Upper lobe of right lung (tissue), 1 donor: Measurements from ENCODE around the gene FAM110A. TPM values are rescaled to one million over a fixed set of nuclear protein-coding genes. Genes with fewer than 3 reads are reported as not detected.

Experiments used
- ATAC-seq: fragments of 200-7000 bp; cut with Tn5 transposase; one replicate; pipeline ENCODE4 v1.9.1; 2020; ENCODE audit warnings: mild to moderate bottlenecking, moderate library complexity
- DNase-seq: peaks from one replicate; pipeline ENCODE4 v3.0.0-alpha.2; 2020
- H3K27ac ChIP-seq: fragments of 200-600 bp; one replicate; pipeline ENCODE4 v1.8.0; 2022
- H3K27me3 ChIP-seq: fragments of 200-600 bp; one replicate; pipeline ENCODE4 v1.8.0; 2022; ENCODE audit warnings: mild to moderate bottlenecking
- H3K36me3 ChIP-seq: fragments of 200-600 bp; one replicate; pipeline ENCODE4 v1.8.0; 2022
- H3K4me1 ChIP-seq: fragments of 200-600 bp; one replicate; pipeline ENCODE4 v1.8.0; 2022
- H3K4me3 ChIP-seq: fragments of 200-600 bp; one replicate; pipeline ENCODE4 v1.8.0; 2022; ENCODE audit warnings: mild to moderate bottlenecking
- H3K9me3 ChIP-seq: fragments of 200-600 bp; one replicate; pipeline ENCODE4 v1.8.0; 2022
- intact Hi-C: fragments of 100-400 bp; cut with DNase I; formaldehyde crosslinking; loops from one replicate; pipeline ENCODE4 v1.11.0; 2022
- total RNA-seq: library from RNA; stranded (reverse); fragmentation: NEBNext Ultra II Directional; extraction: Animal tissue kit (Norgen Biotek cat#: 25700); gene quantifications from one replicate; pipeline ENCODE4 v1.2.1, GENCODE V29; 2021
- TF ChIP-seq, protein P1 (sequence below): fragments of 200-600 bp; IDR thresholded peaks from one replicate; pipeline ENCODE4 v1.8.0; 2022; ENCODE audit warnings: antibody characterized with exemption
- donor health status: DM: no; HTN: yes; CAD: no; lungs with severe emphysema.

FAM110A gene
- total RNA-seq, 1 donor from 2014 or later, result 16.8 TPM

GRCh38 chr20:873875-874607, 40.5 kb downstream of the FAM110A start:
- Histone ChIP-seq H3K4me3 (no peak overlapping the region), H3K27me3 (no peaks in the 10 kb centered on the region), H3K9me3 (no peaks in the 10 kb centered on the region), H3K4me1 (no peaks in the 10 kb centered on the region), H3K27ac (no peak overlapping the region), H3K36me3 (no peaks in the 10 kb centered on the region)
- intact Hi-C loops, result no loop called here
- TF ChIP-seq, protein P1, sequence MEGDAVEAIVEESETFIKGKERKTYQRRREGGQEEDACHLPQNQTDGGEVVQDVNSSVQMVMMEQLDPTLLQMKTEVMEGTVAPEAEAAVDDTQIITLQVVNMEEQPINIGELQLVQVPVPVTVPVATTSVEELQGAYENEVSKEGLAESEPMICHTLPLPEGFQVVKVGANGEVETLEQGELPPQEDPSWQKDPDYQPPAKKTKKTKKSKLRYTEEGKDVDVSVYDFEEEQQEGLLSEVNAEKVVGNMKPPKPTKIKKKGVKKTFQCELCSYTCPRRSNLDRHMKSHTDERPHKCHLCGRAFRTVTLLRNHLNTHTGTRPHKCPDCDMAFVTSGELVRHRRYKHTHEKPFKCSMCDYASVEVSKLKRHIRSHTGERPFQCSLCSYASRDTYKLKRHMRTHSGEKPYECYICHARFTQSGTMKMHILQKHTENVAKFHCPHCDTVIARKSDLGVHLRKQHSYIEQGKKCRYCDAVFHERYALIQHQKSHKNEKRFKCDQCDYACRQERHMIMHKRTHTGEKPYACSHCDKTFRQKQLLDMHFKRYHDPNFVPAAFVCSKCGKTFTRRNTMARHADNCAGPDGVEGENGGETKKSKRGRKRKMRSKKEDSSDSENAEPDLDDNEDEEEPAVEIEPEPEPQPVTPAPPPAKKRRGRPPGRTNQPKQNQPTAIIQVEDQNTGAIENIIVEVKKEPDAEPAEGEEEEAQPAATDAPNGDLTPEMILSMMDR, result no peak
- DNase-seq (no peak), ATAC-seq (no peak)

DNA sequence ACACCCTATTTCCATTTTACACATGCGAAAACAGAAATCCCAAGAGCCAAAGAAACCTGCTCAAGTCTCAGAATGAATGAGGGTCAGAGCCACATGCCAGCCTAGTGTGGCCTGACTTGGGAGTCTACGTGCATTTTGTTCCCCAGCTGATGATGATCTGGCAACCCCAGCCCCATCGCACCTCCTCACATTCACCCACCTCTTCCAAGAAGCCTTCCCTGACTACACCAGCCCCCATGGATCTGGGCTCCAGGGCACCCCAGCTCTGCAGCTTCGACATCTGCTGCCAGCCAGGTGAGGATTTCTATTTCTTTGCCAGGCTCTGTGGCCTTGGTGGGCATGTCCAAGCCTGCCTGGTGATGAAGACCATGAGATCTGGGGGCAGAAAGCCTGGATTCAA, 41.6 kb downstream of the FAM110A start:
- Histone ChIP-seq H3K27ac (no peak overlapping the region), H3K4me3 (no peak overlapping the region), H3K36me3 (no peaks in the 10 kb centered on the region), H3K27me3 (no peaks in the 10 kb centered on the region), H3K9me3 (no peaks in the 10 kb centered on the region), H3K4me1 (no peaks in the 10 kb centered on the region)
- DNase-seq (no peak), ATAC-seq (no peak)
- intact Hi-C loops, result no loop called here
- TF ChIP-seq, protein P1, result no peak

DNA sequence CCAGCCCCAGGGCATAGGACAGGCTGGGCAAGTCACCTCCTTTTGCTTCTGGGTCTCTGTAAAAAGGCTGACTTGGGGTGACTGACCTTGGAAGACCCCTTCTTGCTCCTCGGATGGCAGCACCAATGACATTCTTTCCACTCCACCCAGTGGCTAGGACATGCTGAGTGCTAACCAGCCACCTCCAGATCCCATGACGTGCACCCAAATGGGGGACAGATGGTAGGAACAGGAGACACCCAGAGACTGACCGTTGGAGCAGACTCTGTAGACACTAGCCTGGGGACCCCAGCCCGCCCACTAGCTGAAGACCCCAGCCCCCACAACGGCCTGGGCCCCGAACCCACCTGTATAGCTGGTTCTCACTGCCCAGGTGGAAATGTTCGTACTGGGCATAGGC, 44.3 kb downstream of the FAM110A start:
- no peaks in the 10 kb centered on the region for H3K4me1 ChIP-seq
- DNase-seq, result no peak
- intact Hi-C loops, result no loop called here
- H3K36me3 ChIP-seq, result no peaks in the 10 kb centered on the region
- no peak for ATAC-seq
- H3K27me3 ChIP-seq, result no peaks in the 10 kb centered on the region
- TF ChIP-seq, protein P1, result no peak
- H3K27ac ChIP-seq, result no peak overlapping the region
- no peaks in the 10 kb centered on the region for H3K9me3 ChIP-seq
- H3K4me3 ChIP-seq, result no peak overlapping the region

GRCh38 chr20:878511-879307, 45.2 kb downstream of the FAM110A start:
- H3K9me3 ChIP-seq, result no peaks in the 10 kb centered on the region
- intact Hi-C loops, result no loop called here
- ATAC-seq (no peak), DNase-seq (no peak)
- no peak overlapping the region for H3K27ac ChIP-seq
- H3K4me3 ChIP-seq, result no peak overlapping the region
- no peaks in the 10 kb centered on the region for H3K4me1 ChIP-seq
- H3K27me3 ChIP-seq, result no peaks in the 10 kb centered on the region
- TF ChIP-seq, protein P1, result no peak
- no peaks in the 10 kb centered on the region for H3K36me3 ChIP-seq

GRCh38 chr20:879626-880025, 46.1 kb downstream of the FAM110A start:
- TF ChIP-seq, protein P1, result no peak
- Histone ChIP-seq H3K4me1 (no peaks in the 10 kb centered on the region), H3K9me3 (no peaks in the 10 kb centered on the region), H3K27me3 (no peaks in the 10 kb centered on the region), H3K4me3 (no peak overlapping the region), H3K36me3 (no peaks in the 10 kb centered on the region), H3K27ac (no peak overlapping the region)
- no peak for DNase-seq
- intact Hi-C loops, result no loop called here
- ATAC-seq, result no peak
